GM15510 (cell line): ENCODE data around the gene CCDC6.

Experiments
- POLR2A ChIP-seq: IDR thresholded peaks from 3 replicates; pipeline ENCODE4 v1.6.1; 2011; ENCODE audit warnings: borderline replicate concordance; ENCODE audit not compliant: insufficient read length; ENCODE audit errors: extremely low read depth

Gene CCDC6

GRCh38 chr10:59906417-59907202 is at the start of gene CCDC6:
CCDC6 (minus strand) TSS chr10:59906556; CDS start chr10:59906424, 132 bp downstream.
- peak; percentile 74 for TF ChIP-seq POLR2A

GRCh38 chr10:59954296-59954695 is 47.9 kb upstream of the CCDC6 start:
- TF ChIP-seq POLR2A = no peak

GRCh38 chr10:59950105-59950504 is 43.7 kb upstream of the CCDC6 start:
- TF ChIP-seq POLR2A = no peak

- TF ChIP-seq POLR2A = no peak
Measured at GRCh38 chr10:59949608-59950007, 43.3 kb upstream of the CCDC6 start.

GRCh38 chr10:59945991-59946390 is 39.6 kb upstream of the CCDC6 start:
- TF ChIP-seq POLR2A = no peak

- TF ChIP-seq POLR2A = no peak
Measured at GRCh38 chr10:59945590-59945989, 39.2 kb upstream of the CCDC6 start.

GRCh38 chr10:59944339-59944935 is 38.1 kb upstream of the CCDC6 start:
- no peak for TF ChIP-seq POLR2A

- no peak for TF ChIP-seq POLR2A
Measured at GRCh38 chr10:59942556-59942955, 36.2 kb upstream of the CCDC6 start.

GRCh38 chr10:59937720-59938119 is 31.4 kb upstream of the CCDC6 start:
- no peak for TF ChIP-seq POLR2A

- no peak for TF ChIP-seq POLR2A
Measured at GRCh38 chr10:59934701-59935100, 28.3 kb upstream of the CCDC6 start.

- no peak for TF ChIP-seq POLR2A
Measured at GRCh38 chr10:59926086-59926485, 19.7 kb upstream of the CCDC6 start.

- no peak for TF ChIP-seq POLR2A
Measured at GRCh38 chr10:59922907-59923306, 16.6 kb upstream of the CCDC6 start.

- no peak for TF ChIP-seq POLR2A
Measured at GRCh38 chr10:59917922-59918321, 11.6 kb upstream of the CCDC6 start.

- TF ChIP-seq POLR2A = no peak
Measured at GRCh38 chr10:59913547-59914237, 7.3 kb upstream of the CCDC6 start.

GRCh38 chr10:59910867-59911266 is 4.5 kb upstream of the CCDC6 start:
- TF ChIP-seq POLR2A = no peak
